ENCODE results near the gene SPEN. TPM values are rescaled to one million over a fixed set of nuclear protein-coding genes. Genes with fewer than 3 reads are reported as not detected.

SPEN gene
- total RNA-seq, 1 experiment from 2014 or later, result 46.4 TPM

GRCh38 chr1:15959424-15959823 is 111.9 kb downstream of the SPEN start:
- ChIA-PET POLR2A (no interaction called here), CTCF (no interaction called here)
- intact Hi-C loops (cut with micrococcal nuclease; ENCODE audit: unreplicated experiment), result no loop called here
- no TSS peak for BruUV-seq (replicated peaks)
- H3K4me3 ChIP-seq (ENCODE audit: low read depth, low read length), result no peak overlapping the region
- no peaks in the 10 kb centered on the region for H3K36me3 ChIP-seq (ENCODE audit: control insufficient read depth, insufficient read depth, low read length)
- no peaks in the 10 kb centered on the region for H3K9me3 ChIP-seq
- H3K27me3 ChIP-seq (replicated peaks; ENCODE audit: control insufficient read depth, insufficient read depth, low read length), result no peaks in the 10 kb centered on the region
- no peak for TF ChIP-seq CTCF (IDR thresholded peaks at IDR 0.05; ENCODE audit: insufficient read depth in 1 of 2, low read depth in 1 of 2, low read length in 1 of 2, severe bottlenecking in 1 of 2, unreplicated experiment in 1 of 2)
- Mint-ChIP-seq H3K4me3 (ENCODE audit: unreplicated experiment) (no peak overlapping the region), H3K36me3 (ENCODE audit: insufficient read depth, unreplicated experiment) (peaks cover 14% of the 10 kb centered on the region), H3K27me3 (ENCODE audit: insufficient read depth, unreplicated experiment) (no peaks in the 10 kb centered on the region), H3K9me3 (ENCODE audit: unreplicated experiment) (no peaks in the 10 kb centered on the region), H3K27ac (ENCODE audit: unreplicated experiment) (no peak overlapping the region), H3K4me1 (ENCODE audit: low read depth, unreplicated experiment) (no peaks in the 10 kb centered on the region)
- H3K4me1 ChIP-seq, result no peaks in the 10 kb centered on the region
- DNase-seq, result no peak

GRCh38 chr1:15959827-15960446 is 112.4 kb downstream of the SPEN start:
- H3K36me3 ChIP-seq (ENCODE audit: control insufficient read depth, insufficient read depth, low read length), result no peaks in the 10 kb centered on the region
- intact Hi-C loops (cut with micrococcal nuclease; ENCODE audit: unreplicated experiment), result no loop called here
- ChIA-PET CTCF (no interaction called here), POLR2A (no interaction called here)
- TF ChIP-seq CTCF (IDR thresholded peaks at IDR 0.05; ENCODE audit: insufficient read depth in 1 of 2, low read depth in 1 of 2, low read length in 1 of 2, severe bottlenecking in 1 of 2, unreplicated experiment in 1 of 2), result no peak
- BruUV-seq (replicated peaks), result no TSS peak
- no peak overlapping the region for H3K27ac Mint-ChIP-seq (ENCODE audit: unreplicated experiment)
- no peaks in the 10 kb centered on the region for H3K4me1 Mint-ChIP-seq (ENCODE audit: low read depth, unreplicated experiment)
- peaks cover 14% of the 10 kb centered on the region for H3K36me3 Mint-ChIP-seq (ENCODE audit: insufficient read depth, unreplicated experiment)
- H3K4me1 ChIP-seq, result no peaks in the 10 kb centered on the region
- no peak overlapping the region for H3K4me3 ChIP-seq (ENCODE audit: low read depth, low read length)
- no peaks in the 10 kb centered on the region for H3K9me3 Mint-ChIP-seq (ENCODE audit: unreplicated experiment)
- H3K27me3 ChIP-seq (replicated peaks; ENCODE audit: control insufficient read depth, insufficient read depth, low read length), result no peaks in the 10 kb centered on the region
- DNase-seq, result no peak
- no peak overlapping the region for H3K4me3 Mint-ChIP-seq (ENCODE audit: unreplicated experiment)
- no peaks in the 10 kb centered on the region for H3K9me3 ChIP-seq
- H3K27me3 Mint-ChIP-seq (ENCODE audit: insufficient read depth, unreplicated experiment), result no peaks in the 10 kb centered on the region

GRCh38 chr1:15960808-15961207 is 113.3 kb downstream of the SPEN start:
- no peak overlapping the region for H3K4me3 Mint-ChIP-seq (ENCODE audit: unreplicated experiment)
- H3K27ac Mint-ChIP-seq (ENCODE audit: unreplicated experiment), result no peak overlapping the region
- no peak for TF ChIP-seq CTCF (IDR thresholded peaks at IDR 0.05; ENCODE audit: insufficient read depth in 1 of 2, low read depth in 1 of 2, low read length in 1 of 2, severe bottlenecking in 1 of 2, unreplicated experiment in 1 of 2)
- no peak overlapping the region for H3K4me3 ChIP-seq (ENCODE audit: low read depth, low read length)
- H3K4me1 Mint-ChIP-seq (ENCODE audit: low read depth, unreplicated experiment), result no peaks in the 10 kb centered on the region
- H3K27me3 Mint-ChIP-seq (ENCODE audit: insufficient read depth, unreplicated experiment), result no peaks in the 10 kb centered on the region
- no peaks in the 10 kb centered on the region for H3K9me3 ChIP-seq
- H3K4me1 ChIP-seq, result no peaks in the 10 kb centered on the region
- H3K27me3 ChIP-seq (replicated peaks; ENCODE audit: control insufficient read depth, insufficient read depth, low read length), result no peaks in the 10 kb centered on the region
- H3K36me3 ChIP-seq (ENCODE audit: control insufficient read depth, insufficient read depth, low read length), result no peaks in the 10 kb centered on the region
- peaks cover 14% of the 10 kb centered on the region for H3K36me3 Mint-ChIP-seq (ENCODE audit: insufficient read depth, unreplicated experiment)
- ChIA-PET CTCF (no interaction called here), POLR2A (interaction anchor here (0.6 kb wide), 1 partner anchor 102 kb away, joined by 4 read pairs; no protein-coding TSS in a partner anchor)
- BruUV-seq (replicated peaks), result no TSS peak
- H3K9me3 Mint-ChIP-seq (ENCODE audit: unreplicated experiment), result no peaks in the 10 kb centered on the region
- intact Hi-C loops (cut with micrococcal nuclease; ENCODE audit: unreplicated experiment), result no loop called here
- no peak for DNase-seq
